ENCODE data around the gene ZNF91.
"Not testable (repeated sequence)": the region's sequence is repeated elsewhere in the genome, so short reads cannot be mapped to it uniquely, and the experiment has no call there.

ZNF91 gene

GRCh38 chr19:23321403-23321802 lies 73.9 kb downstream of the ZNF91 start:
- not testable (repeated sequence) for DNase-seq (ENCODE audit: low read depth in 1 of 2, low spot score in 1 of 2)

GRCh38 chr19:23319571-23319970 lies 75.7 kb downstream of the ZNF91 start:
- DNase-seq (ENCODE audit: low read depth in 1 of 2, low spot score in 1 of 2), result not testable (repeated sequence)

- DNase-seq (ENCODE audit: low read depth in 1 of 2, low spot score in 1 of 2), result not testable (repeated sequence)
Measured at GRCh38 chr19:23318941-23319340, 76.3 kb downstream of the ZNF91 start.

- DNase-seq (ENCODE audit: low read depth in 1 of 2, low spot score in 1 of 2), result no peak
Measured at GRCh38 chr19:23318143-23318542, 77.1 kb downstream of the ZNF91 start.

- no peak for DNase-seq (ENCODE audit: low read depth in 1 of 2, low spot score in 1 of 2)
Measured at GRCh38 chr19:23315286-23315685, 80.0 kb downstream of the ZNF91 start.

GRCh38 chr19:23314505-23315251 lies 80.6 kb downstream of the ZNF91 start:
- DNase-seq (ENCODE audit: low read depth in 1 of 2, low spot score in 1 of 2), result no peak

- no peak for DNase-seq (ENCODE audit: low read depth in 1 of 2, low spot score in 1 of 2)
Measured at GRCh38 chr19:23313196-23313595, 82.1 kb downstream of the ZNF91 start.

GRCh38 chr19:23312515-23312914 lies 82.8 kb downstream of the ZNF91 start:
- no peak for DNase-seq (ENCODE audit: low read depth in 1 of 2, low spot score in 1 of 2)

GRCh38 chr19:23311551-23311950 lies 83.7 kb downstream of the ZNF91 start:
- no peak for DNase-seq (ENCODE audit: low read depth in 1 of 2, low spot score in 1 of 2)

- no peak for DNase-seq (ENCODE audit: low read depth in 1 of 2, low spot score in 1 of 2)
Measured at GRCh38 chr19:23310729-23311211, 84.5 kb downstream of the ZNF91 start.

- no peak for DNase-seq (ENCODE audit: low read depth in 1 of 2, low spot score in 1 of 2)
Measured at GRCh38 chr19:23309926-23310325, 85.3 kb downstream of the ZNF91 start.

- no peak for DNase-seq (ENCODE audit: low read depth in 1 of 2, low spot score in 1 of 2)
Measured at GRCh38 chr19:23305555-23305954, 89.7 kb downstream of the ZNF91 start.

- no peak for DNase-seq (ENCODE audit: low read depth in 1 of 2, low spot score in 1 of 2)
Measured at GRCh38 chr19:23304238-23304637, 91.0 kb downstream of the ZNF91 start.

- DNase-seq (ENCODE audit: low read depth in 1 of 2, low spot score in 1 of 2), result no peak
Measured at GRCh38 chr19:23294141-23294540, 101.1 kb downstream of the ZNF91 start.

GRCh38 chr19:23289966-23290365 lies 105.3 kb downstream of the ZNF91 start:
- DNase-seq (ENCODE audit: low read depth in 1 of 2, low spot score in 1 of 2), result not testable (repeated sequence)

All from activated T-helper 1 cell treated with anti-CD3 and anti-CD28 coated beads, Interleukin-2, amount 50 U/mL, for 16 hours (primary cell).